Tibial nerve (tissue), 4 donors: Measurements from ENCODE around the gene RASEF. TPM values are rescaled to one million over a fixed set of nuclear protein-coding genes. Genes with fewer than 3 reads are reported as not detected.
"Not testable (repeated sequence)": the region's sequence is repeated elsewhere in the genome, so short reads cannot be mapped to it uniquely, and the experiment has no call there.

Experiments used
- DNase-seq, 2 donors: peaks; one replicate each; pipeline ENCODE4 v3.0.0-alpha.2; 2019; ENCODE audit warnings: low spot score in 2 of 2
- H3K27ac ChIP-seq, 4 donors: fragments of 200-600 bp; sonication (generic) in 3 of 4; one replicate each; pipeline ENCODE4 v1.5.1; 2017 to 2019; ENCODE audit warnings: mild to moderate bottlenecking in 1 of 4
- H3K27me3 ChIP-seq, 2 donors: fragments of 200-600 bp; sonication (generic) in 1 of 2; one replicate each; pipeline versions ENCODE4 v1.5.1 to v1.6.0; 2017 to 2019
- H3K36me3 ChIP-seq, 3 donors: fragments of 200-600 bp; sonication (generic); one replicate each; pipeline ENCODE4 v1.5.1; 2018 to 2019
- H3K4me1 ChIP-seq, 4 donors: fragments of 200-600 bp; sonication (generic) in 3 of 4; one replicate each; pipeline ENCODE4 v1.5.1; 2017 to 2019
- H3K4me3 ChIP-seq, 4 donors: fragments of 200-600 bp; sonication (generic) in 3 of 4; one replicate each; pipeline ENCODE4 v1.5.1; 2017 to 2019; ENCODE audit warnings: mild to moderate bottlenecking in 1 of 4, moderate library complexity in 1 of 4
- H3K9me3 ChIP-seq, 4 donors: fragments of 200-600 bp; sonication (generic) in 3 of 4; one replicate each; pipeline ENCODE4 v1.5.1; 2017 to 2019
- EP300 ChIP-seq, 2 donors: sonication (generic); formaldehyde crosslinking; IDR thresholded peaks; one replicate each; pipeline ENCODE4 v1.6.1; 2017; ENCODE audit warnings: antibody characterized with exemption in 2 of 2, mild to moderate bottlenecking in 1 of 2
- POLR2A ChIP-seq, 2 donors: fragments of 450-650 bp; IDR thresholded peaks; one replicate each; pipeline ENCODE4 v1.6.1; 2017; ENCODE audit warnings: antibody characterized with exemption in 2 of 2, mild to moderate bottlenecking in 2 of 2, moderate library complexity in 2 of 2
- WGBS, 2 donors: methylation state at CpG; one replicate each; pipeline ENCODE4 v1.1.5; 2018; 5-methylcytosine and 5-hydroxymethylcytosine counted together
- total RNA-seq, 4 donors: library from RNA; depleted of rRNA; stranded (reverse); fragments of >200 nt; gene quantifications; one replicate each; pipeline ENCODE4 v1.1.0, GENCODE V29; 2016
- TF ChIP-seq, protein P1 (sequence below), 5 experiments: fragments of 200-600 bp in 3 of 5; fragments of 450-650 bp in 2 of 5; sonication (generic) in 3 of 5; IDR thresholded peaks; one replicate each; pipeline ENCODE4 v1.5.1; 2016 to 2019; ENCODE audit warnings: antibody characterized with exemption in 5 of 5, mild to moderate bottlenecking in 3 of 5, moderate library complexity in 2 of 5

The RASEF gene
- total RNA-seq, 4 donors from 2014 or later: 0.21 to 3.6 (median 1.4) TPM

DNA sequence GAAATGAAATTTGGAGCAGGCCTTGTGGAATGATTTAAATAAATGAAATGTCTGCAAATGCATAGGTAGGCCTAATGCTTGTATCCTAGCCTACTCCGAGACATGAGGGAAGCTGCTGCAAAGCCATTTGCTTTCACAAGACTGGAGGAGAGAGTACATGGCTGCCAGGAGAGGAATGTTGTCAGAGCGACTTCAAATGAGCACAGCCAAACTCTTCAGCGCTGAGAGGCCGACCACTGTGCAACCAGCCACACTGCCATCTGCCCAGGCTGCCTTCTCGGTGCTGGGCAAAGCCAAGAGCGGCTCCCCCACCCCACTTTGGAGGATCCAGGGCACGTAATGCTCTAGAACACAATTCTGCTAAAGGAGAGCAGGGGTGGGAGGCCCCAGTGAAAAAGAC, 122.6 kb downstream of the RASEF start:
- Histone ChIP-seq H3K36me3 (no peaks in the 10 kb centered on the region), H3K4me3 (no peak overlapping the region), H3K9me3 (no peaks in the 10 kb centered on the region), H3K4me1 (no peaks in the 10 kb centered on the region), H3K27ac (no peak overlapping the region), H3K27me3 (no peaks in the 10 kb centered on the region)
- no peak for DNase-seq
- WGBS, 2 donors: 93 to 94% methylated on average over 7 of the region's 7 CpGs
- TF ChIP-seq POLR2A (IDR thresholded peaks at IDR 0.05) (no peak), EP300 (IDR thresholded peaks at IDR 0.05) (no peak)
- TF ChIP-seq, protein P1, sequence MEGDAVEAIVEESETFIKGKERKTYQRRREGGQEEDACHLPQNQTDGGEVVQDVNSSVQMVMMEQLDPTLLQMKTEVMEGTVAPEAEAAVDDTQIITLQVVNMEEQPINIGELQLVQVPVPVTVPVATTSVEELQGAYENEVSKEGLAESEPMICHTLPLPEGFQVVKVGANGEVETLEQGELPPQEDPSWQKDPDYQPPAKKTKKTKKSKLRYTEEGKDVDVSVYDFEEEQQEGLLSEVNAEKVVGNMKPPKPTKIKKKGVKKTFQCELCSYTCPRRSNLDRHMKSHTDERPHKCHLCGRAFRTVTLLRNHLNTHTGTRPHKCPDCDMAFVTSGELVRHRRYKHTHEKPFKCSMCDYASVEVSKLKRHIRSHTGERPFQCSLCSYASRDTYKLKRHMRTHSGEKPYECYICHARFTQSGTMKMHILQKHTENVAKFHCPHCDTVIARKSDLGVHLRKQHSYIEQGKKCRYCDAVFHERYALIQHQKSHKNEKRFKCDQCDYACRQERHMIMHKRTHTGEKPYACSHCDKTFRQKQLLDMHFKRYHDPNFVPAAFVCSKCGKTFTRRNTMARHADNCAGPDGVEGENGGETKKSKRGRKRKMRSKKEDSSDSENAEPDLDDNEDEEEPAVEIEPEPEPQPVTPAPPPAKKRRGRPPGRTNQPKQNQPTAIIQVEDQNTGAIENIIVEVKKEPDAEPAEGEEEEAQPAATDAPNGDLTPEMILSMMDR (IDR thresholded peaks at IDR 0.05): no peak

DNA sequence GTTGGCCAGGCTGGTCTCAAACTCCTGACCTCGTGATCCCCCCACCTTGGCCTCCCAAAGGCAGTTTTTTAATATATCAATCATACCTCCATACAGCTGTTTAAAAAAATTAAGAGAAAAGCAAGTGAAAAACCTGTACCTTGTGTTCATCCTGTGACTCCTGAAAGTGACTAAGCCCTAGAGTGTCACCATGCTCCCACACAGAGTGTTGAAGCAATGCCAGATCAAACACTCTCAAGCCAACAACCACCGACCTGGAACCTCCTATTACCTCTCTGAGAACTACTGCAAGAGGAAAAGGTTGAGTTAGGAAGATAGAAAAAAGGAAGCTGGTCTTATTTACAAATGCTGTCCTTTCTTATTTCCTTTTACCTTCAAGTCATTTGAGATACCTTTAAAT, 123.5 kb downstream of the RASEF start:
- H3K4me1 ChIP-seq: no peaks in the 10 kb centered on the region
- DNase-seq: no peak
- no peaks in the 10 kb centered on the region for H3K36me3 ChIP-seq
- no peaks in the 10 kb centered on the region for H3K9me3 ChIP-seq
- no peak overlapping the region for H3K27ac ChIP-seq
- no peaks in the 10 kb centered on the region for H3K27me3 ChIP-seq
- WGBS, 2 donors: 60 to 63% methylated on average over 2 of the region's 2 CpGs
- no peak overlapping the region for H3K4me3 ChIP-seq
- TF ChIP-seq, protein P1 (IDR thresholded peaks at IDR 0.05): no peak
- TF ChIP-seq EP300 (IDR thresholded peaks at IDR 0.05) (no peak), POLR2A (IDR thresholded peaks at IDR 0.05) (no peak)

DNA sequence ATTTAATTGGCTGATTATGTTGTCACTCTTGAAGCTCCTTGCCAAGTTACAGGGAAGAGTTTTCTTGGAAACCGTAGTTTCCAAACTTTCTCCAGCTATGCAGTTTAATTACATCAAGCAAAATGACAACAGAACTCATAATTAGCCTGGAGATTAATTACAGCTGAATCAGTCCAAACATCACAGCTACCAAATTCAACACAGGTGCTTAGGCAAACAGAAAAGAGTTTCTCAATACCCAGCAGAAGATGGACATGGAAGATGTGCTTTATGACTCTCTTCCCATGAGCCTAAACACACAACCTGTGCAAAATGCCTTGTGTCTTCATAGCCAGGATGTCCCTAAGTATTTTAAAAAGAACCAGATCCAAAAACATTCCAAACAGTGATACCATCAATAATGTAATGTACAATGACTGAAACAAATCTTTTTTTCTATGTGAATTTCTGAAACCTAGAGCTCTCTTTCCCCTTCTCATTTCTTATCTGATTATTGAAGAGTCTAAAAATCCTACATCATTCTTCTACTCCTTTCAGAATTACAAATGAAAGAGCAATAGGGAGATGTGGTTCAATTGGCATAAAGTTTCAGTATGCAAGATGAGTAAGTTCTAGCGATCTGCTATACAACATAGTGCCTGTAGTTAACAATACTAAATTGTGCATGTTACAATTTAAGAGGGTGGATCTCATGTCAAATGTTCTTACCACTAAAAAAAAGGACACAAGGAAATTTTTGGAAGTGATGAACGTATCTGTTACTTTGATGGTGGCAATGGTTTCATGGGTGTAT, 124.3 kb downstream of the RASEF start:
- H3K27me3 ChIP-seq: no peaks in the 10 kb centered on the region
- no peak overlapping the region for H3K27ac ChIP-seq
- no peaks in the 10 kb centered on the region for H3K36me3 ChIP-seq
- no peaks in the 10 kb centered on the region for H3K4me1 ChIP-seq
- no peaks in the 10 kb centered on the region for H3K9me3 ChIP-seq
- H3K4me3 ChIP-seq: no peak overlapping the region
- TF ChIP-seq EP300 (IDR thresholded peaks at IDR 0.05): no peak
- TF ChIP-seq, protein P1 (IDR thresholded peaks at IDR 0.05): no peak
- no peak for TF ChIP-seq POLR2A (IDR thresholded peaks at IDR 0.05)
- DNase-seq: no peak
- WGBS, 2 donors: 67 to 77% methylated on average over 3 of the region's 3 CpGs

DNA sequence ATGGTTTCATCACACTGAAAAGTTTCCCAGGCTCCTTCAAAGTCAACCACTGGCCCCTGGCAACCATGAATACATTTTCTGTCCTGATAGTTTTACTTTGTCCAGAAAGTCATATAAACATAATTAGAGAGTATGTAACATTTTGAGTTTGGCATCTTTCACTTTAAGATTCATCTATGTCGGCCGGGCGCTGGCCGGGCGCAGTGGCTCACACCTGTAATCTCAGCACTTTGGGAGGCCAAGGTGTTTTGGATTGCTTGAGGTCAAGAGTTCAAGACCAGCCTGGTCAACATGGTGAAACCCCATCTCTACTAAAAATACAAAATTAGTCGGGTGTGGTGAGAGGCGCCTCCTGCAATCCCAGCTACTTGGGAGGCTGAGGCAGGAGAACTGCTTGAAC, 126.4 kb downstream of the RASEF start:
- H3K9me3 ChIP-seq, DNase-seq, H3K27ac ChIP-seq, H3K4me1 ChIP-seq, H3K27me3 ChIP-seq, H3K36me3 ChIP-seq, H3K4me3 ChIP-seq: not testable (repeated sequence)
- WGBS, 2 donors: 96% methylated on average over 7 of the region's 7 CpGs

DNA sequence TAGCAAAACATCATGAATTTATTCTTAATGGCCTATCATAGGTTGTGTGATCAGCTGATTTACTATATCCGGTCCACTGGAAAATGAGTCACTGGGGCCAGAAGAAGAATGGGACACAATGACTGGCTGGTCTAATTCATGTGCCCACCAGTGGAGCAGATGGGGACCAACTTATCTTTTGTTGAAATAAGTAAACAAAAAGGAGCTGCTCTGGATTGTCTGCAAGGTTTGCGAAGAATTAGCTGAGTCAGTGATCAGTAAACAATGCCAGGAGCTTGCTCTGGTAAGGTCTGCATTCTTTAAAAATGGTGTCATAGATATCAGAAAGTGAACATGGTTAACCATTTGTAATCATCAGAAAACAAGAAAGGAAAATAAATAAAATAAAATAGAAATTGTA, 128.0 kb downstream of the RASEF start:
- H3K4me3 ChIP-seq: no peak overlapping the region
- DNase-seq: no peak
- H3K27ac ChIP-seq: no peak overlapping the region
- TF ChIP-seq POLR2A (IDR thresholded peaks at IDR 0.05) (no peak), EP300 (IDR thresholded peaks at IDR 0.05) (no peak)
- TF ChIP-seq, protein P1 (IDR thresholded peaks at IDR 0.05): no peak
- no peaks in the 10 kb centered on the region for H3K9me3 ChIP-seq
- no peaks in the 10 kb centered on the region for H3K4me1 ChIP-seq
- no peaks in the 10 kb centered on the region for H3K36me3 ChIP-seq
- WGBS, 2 donors: 57 to 62% methylated on average over 2 of the region's 2 CpGs
- H3K27me3 ChIP-seq: no peaks in the 10 kb centered on the region

DNA sequence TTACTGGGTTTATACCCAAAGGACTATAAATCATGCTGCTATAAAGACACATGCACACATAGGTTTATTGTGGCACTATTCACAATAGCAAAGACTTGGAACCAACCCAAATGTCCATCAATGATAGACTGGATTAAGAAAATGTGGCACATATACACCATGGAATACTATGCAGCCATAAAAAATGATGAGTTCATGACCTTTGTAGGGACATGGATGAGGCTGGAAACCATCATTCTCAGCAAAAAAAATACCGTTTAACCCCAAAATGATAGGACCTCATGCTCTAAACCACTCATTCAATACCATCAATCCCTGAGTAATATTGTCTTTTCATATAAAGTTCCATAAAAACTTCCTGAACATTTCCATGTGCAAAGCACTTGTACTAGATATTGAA, 128.9 kb downstream of the RASEF start:
- H3K9me3 ChIP-seq, H3K27ac ChIP-seq, H3K36me3 ChIP-seq, H3K4me3 ChIP-seq, H3K27me3 ChIP-seq, H3K4me1 ChIP-seq, DNase-seq: not testable (repeated sequence)
- WGBS, 2 donors: 73 to 93% methylated on average over 1 of the region's 1 CpG
